ENCODE results near the gene MED29. TPM values are rescaled to one million over a fixed set of nuclear protein-coding genes. Genes with fewer than 3 reads are reported as not detected.

Gene MED29
- total and polyA plus RNA-seq, 3 donors from 2014 or later, result 38.9 to 53.5 (median 46.1) TPM

DNA sequence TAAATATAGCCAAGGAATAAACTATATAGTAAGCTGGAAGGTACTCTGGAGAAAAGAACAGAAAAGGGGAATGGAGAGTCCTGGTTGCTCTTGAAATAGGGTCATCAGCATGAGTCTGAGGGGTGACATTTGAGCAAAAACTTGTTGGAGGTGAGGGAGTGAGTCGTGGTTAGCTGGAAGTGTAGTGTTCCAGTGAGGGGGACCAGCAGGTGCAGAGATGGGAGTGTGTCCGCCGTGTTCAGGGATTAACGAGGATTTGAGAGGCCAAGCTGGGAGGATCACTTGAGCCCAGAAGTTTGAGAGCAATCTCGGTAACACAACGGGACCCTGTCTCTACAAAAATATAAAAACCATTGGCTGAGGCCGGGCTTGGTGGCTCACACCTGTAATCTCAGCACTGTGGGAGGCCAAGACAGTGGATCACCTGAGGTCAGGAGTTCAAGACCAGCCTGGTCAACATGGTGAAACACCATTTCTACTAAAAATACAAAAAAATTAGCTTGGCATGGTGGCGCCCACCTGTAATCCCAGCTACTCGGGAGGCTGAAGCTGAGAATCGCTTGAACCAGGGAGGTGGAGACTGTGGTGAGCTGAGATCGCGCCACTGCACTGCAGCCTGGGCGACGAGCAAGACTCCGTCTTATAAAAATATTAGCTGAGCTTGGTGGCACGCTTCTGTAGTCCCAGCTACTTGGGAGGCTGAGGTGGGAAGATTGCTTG, 55.3 kb downstream of the MED29 start:
- intact Hi-C loops (cut with DNase I; ENCODE audit: low total_unique reads), result no loop called here
- no peaks in the 10 kb centered on the region for H3K9me3 ChIP-seq
- H3K27ac ChIP-seq, result peak overlapping the region in 1 of 2 donors; percentile 97
- H3K4me3 ChIP-seq, result peak overlapping the region; percentile 81 to 94
- no peak for TF ChIP-seq POLR2A (IDR thresholded peaks at IDR 0.05)
- TF ChIP-seq, protein P1, sequence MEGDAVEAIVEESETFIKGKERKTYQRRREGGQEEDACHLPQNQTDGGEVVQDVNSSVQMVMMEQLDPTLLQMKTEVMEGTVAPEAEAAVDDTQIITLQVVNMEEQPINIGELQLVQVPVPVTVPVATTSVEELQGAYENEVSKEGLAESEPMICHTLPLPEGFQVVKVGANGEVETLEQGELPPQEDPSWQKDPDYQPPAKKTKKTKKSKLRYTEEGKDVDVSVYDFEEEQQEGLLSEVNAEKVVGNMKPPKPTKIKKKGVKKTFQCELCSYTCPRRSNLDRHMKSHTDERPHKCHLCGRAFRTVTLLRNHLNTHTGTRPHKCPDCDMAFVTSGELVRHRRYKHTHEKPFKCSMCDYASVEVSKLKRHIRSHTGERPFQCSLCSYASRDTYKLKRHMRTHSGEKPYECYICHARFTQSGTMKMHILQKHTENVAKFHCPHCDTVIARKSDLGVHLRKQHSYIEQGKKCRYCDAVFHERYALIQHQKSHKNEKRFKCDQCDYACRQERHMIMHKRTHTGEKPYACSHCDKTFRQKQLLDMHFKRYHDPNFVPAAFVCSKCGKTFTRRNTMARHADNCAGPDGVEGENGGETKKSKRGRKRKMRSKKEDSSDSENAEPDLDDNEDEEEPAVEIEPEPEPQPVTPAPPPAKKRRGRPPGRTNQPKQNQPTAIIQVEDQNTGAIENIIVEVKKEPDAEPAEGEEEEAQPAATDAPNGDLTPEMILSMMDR (IDR thresholded peaks at IDR 0.05), result no peak
- no peaks in the 10 kb centered on the region for H3K27me3 ChIP-seq
- H3K4me1 ChIP-seq, result peaks cover 26% of the 10 kb centered on the region
- DNase-seq, result no peak
- 77 to 79% methylated on average over 16 of the region's 16 CpGs for WGBS, 2 donors
- no peaks in the 10 kb centered on the region for H3K36me3 ChIP-seq (ENCODE audit: low read depth, missing control alignments)

DNA sequence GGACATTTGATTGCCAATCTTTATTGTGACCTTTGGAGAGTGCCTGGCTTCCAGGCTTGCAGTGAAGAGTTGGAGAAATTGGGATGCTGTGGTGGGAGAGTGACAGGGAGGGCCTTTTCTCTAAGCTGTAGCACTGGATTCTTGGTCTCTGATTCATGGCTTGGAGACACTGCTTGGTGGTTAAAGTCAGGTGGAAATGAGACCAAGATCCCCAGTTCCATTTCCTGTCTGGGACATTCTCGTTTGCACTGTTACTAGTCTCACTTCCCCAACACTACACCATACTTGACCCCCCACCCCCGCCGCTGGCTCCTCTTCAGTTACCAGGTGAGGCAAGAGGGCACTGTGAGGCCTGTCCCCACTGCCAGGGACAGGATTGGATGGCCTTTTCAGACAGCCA, 57.1 kb downstream of the MED29 start:
- no peaks in the 10 kb centered on the region for H3K36me3 ChIP-seq (ENCODE audit: low read depth, missing control alignments)
- H3K9me3 ChIP-seq, result no peaks in the 10 kb centered on the region
- H3K4me1 ChIP-seq, result peaks cover 33% of the 10 kb centered on the region
- H3K4me3 ChIP-seq, result no peak overlapping the region
- no peaks in the 10 kb centered on the region for H3K27me3 ChIP-seq
- DNase-seq, result no peak
- H3K27ac ChIP-seq, result no peak overlapping the region
- no peak for TF ChIP-seq POLR2A (IDR thresholded peaks at IDR 0.05)
- TF ChIP-seq, protein P1 (IDR thresholded peaks at IDR 0.05), result no peak
- WGBS, 2 donors, result 70 to 77% methylated on average over 3 of the region's 3 CpGs
- intact Hi-C loops (cut with DNase I; ENCODE audit: low total_unique reads), result no loop called here

DNA sequence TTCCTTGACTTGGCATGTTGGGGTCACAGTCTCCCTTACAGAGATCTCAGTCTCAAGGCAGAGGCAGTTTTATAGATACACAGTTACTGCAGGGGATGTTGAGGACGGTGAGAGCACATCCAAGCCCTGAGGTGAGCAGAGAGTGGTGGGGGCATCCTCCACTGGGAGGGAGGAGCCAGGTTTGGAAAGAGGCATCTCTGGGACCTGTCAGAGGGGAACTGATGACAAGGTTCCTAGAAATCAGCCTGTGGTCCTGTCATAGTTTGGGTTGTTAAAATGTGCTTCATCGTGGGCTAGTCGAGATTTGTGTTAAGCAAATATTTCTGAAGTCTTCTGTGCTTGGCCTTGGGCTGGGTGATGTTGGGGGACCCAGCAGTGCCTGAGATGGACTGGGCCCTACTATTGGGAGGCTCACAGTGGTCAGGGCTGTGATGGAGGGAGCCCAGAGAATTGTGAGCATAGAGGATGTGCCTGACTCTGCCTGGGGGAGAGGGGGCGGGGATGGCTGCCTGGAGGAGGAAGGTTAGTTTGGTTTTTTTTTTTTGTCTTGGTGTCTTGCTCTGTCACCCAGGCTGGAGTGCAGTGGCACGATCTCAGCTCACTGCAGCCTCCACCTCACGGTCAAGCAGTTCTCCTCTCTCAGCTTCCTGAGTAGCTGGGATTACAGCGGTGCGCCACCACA, 58.1 kb downstream of the MED29 start:
- Histone ChIP-seq H3K27ac (no peak overlapping the region), H3K4me3 (no peak overlapping the region), H3K4me1 (peaks cover 33% of the 10 kb centered on the region), H3K36me3 (ENCODE audit: low read depth, missing control alignments) (no peaks in the 10 kb centered on the region), H3K9me3 (no peaks in the 10 kb centered on the region), H3K27me3 (no peaks in the 10 kb centered on the region)
- WGBS, 2 donors, result 67 to 82% methylated on average over 8 of the region's 8 CpGs
- no peak for DNase-seq
- TF ChIP-seq POLR2A (IDR thresholded peaks at IDR 0.05), result no peak
- TF ChIP-seq, protein P1 (IDR thresholded peaks at IDR 0.05), result no peak
- intact Hi-C loops (cut with DNase I; ENCODE audit: low total_unique reads), result no loop called here

Small RNAs within 50 kb of the gene (microRNA-seq; reads per million reads assigned to microRNA genes)
- 0 to 0.70 reads per million in 2 donors for gene MIR4530 (ENCODE audit: borderline number of aligned reads in 2 of 2, borderline replicate concordance in 1 of 2)

Small RNAs within 50 kb of the gene (small RNA-seq; reads per million reads assigned to genes)
- 0 reads per million in 2 donors for gene AC011445.2
- gene MIR4530, result 0 reads per million in 2 donors
- gene RN7SL566P, result 0 reads per million in 2 donors

Other genes with a start within 250 kb of the MED29 start
- gene NCCRP1, start 194.4 kb upstream of the MED29 start, total RNA-seq, result 1 to 10 TPM; 1.1 to 1.3 TPM
- 0.73 TPM for gene NCCRP1, start 194.4 kb upstream of the MED29 start, polyA plus RNA-seq (ENCODE audit: insufficient read depth, low read depth, low replicate concordance)
- 100 to 1,000 TPM in 1 of 2 donors, 10 to 100 TPM in 1; 98.0 to 192 TPM for gene SYCN, start 187.1 kb upstream of the MED29 start, total RNA-seq
- 36.5 TPM for gene SYCN, start 187.1 kb upstream of the MED29 start, polyA plus RNA-seq (ENCODE audit: insufficient read depth, low read depth, low replicate concordance)
- not detected for gene IFNL3, start 146.4 kb upstream of the MED29 start, total RNA-seq
- not detected for gene IFNL3, start 146.4 kb upstream of the MED29 start, polyA plus RNA-seq (ENCODE audit: insufficient read depth, low read depth, low replicate concordance)
- not detected for gene IFNL4, start 142.5 kb upstream of the MED29 start, total RNA-seq
- not detected for gene IFNL4, start 142.5 kb upstream of the MED29 start, polyA plus RNA-seq (ENCODE audit: insufficient read depth, low read depth, low replicate concordance)
- gene IFNL2, start 123.0 kb upstream of the MED29 start, total RNA-seq, result under 1 TPM in 1 of 2 donors, not detected in 1; 0.43 TPM
- gene IFNL2, start 123.0 kb upstream of the MED29 start, polyA plus RNA-seq (ENCODE audit: insufficient read depth, low read depth, low replicate concordance), result not detected
- not detected for gene IFNL1, start 95.0 kb upstream of the MED29 start, total RNA-seq
- not detected for gene IFNL1, start 95.0 kb upstream of the MED29 start, polyA plus RNA-seq (ENCODE audit: insufficient read depth, low read depth, low replicate concordance)
- 1 to 10 TPM; 3.5 to 4.0 TPM for gene LRFN1, start 70.5 kb upstream of the MED29 start, total RNA-seq
- 1.4 TPM for gene LRFN1, start 70.5 kb upstream of the MED29 start, polyA plus RNA-seq (ENCODE audit: insufficient read depth, low read depth, low replicate concordance)
- 1 to 10 TPM; 2.4 to 3.7 TPM for gene GMFG, start 55.3 kb upstream of the MED29 start, total RNA-seq
- gene GMFG, start 55.3 kb upstream of the MED29 start, polyA plus RNA-seq (ENCODE audit: insufficient read depth, low read depth, low replicate concordance), result 19.5 TPM
- 100 to 1,000 TPM; 228 to 276 TPM for gene SAMD4B, start 49.0 kb upstream of the MED29 start, total RNA-seq
- gene SAMD4B, start 49.0 kb upstream of the MED29 start, polyA plus RNA-seq (ENCODE audit: insufficient read depth, low read depth, low replicate concordance), result 159 TPM
- 10 to 100 TPM; 70.7 to 74.6 TPM for gene PAF1, start 272 bp upstream of the MED29 start, total RNA-seq
- gene PAF1, start 272 bp upstream of the MED29 start, polyA plus RNA-seq (ENCODE audit: insufficient read depth, low read depth, low replicate concordance), result 154 TPM
- 10 to 100 TPM; 46.4 to 90.9 TPM for gene ZFP36, start 15.5 kb downstream of the MED29 start, total RNA-seq
- 77.7 TPM for gene ZFP36, start 15.5 kb downstream of the MED29 start, polyA plus RNA-seq (ENCODE audit: insufficient read depth, low read depth, low replicate concordance)
- gene PLEKHG2, start 21.3 kb downstream of the MED29 start, total RNA-seq, result 10 to 100 TPM; 22.6 to 32.8 TPM
- 29.2 TPM for gene PLEKHG2, start 21.3 kb downstream of the MED29 start, polyA plus RNA-seq (ENCODE audit: insufficient read depth, low read depth, low replicate concordance)
- gene RPS16, start 44.6 kb downstream of the MED29 start, total RNA-seq, result 1,000 to 10,000 TPM in 1 of 2 donors, 100 to 1,000 TPM in 1; 628 to 1,122 TPM
- gene RPS16, start 44.6 kb downstream of the MED29 start, polyA plus RNA-seq (ENCODE audit: insufficient read depth, low read depth, low replicate concordance), result 1,146 TPM
- 100 to 1,000 TPM; 363 to 366 TPM for gene SUPT5H, start 54.2 kb downstream of the MED29 start, total RNA-seq
- 359 TPM for gene SUPT5H, start 54.2 kb downstream of the MED29 start, polyA plus RNA-seq (ENCODE audit: insufficient read depth, low read depth, low replicate concordance)
- 10 to 100 TPM; 80.6 to 96.1 TPM for gene TIMM50, start 89.5 kb downstream of the MED29 start, total RNA-seq
- gene TIMM50, start 89.5 kb downstream of the MED29 start, polyA plus RNA-seq (ENCODE audit: insufficient read depth, low read depth, low replicate concordance), result 130 TPM
- 1 to 10 TPM; 4.5 to 6.5 TPM for gene DLL3, start 107.6 kb downstream of the MED29 start, total RNA-seq
- gene DLL3, start 107.6 kb downstream of the MED29 start, polyA plus RNA-seq (ENCODE audit: insufficient read depth, low read depth, low replicate concordance), result 1.6 TPM
- gene SELENOV, start 123.8 kb downstream of the MED29 start, total RNA-seq, result 10 to 100 TPM in 1 of 2 donors, 1 to 10 TPM in 1; 2.5 to 10.8 TPM
- 19.7 TPM for gene SELENOV, start 123.8 kb downstream of the MED29 start, polyA plus RNA-seq (ENCODE audit: insufficient read depth, low read depth, low replicate concordance)
- 10 to 100 TPM in 1 of 2 donors, 1 to 10 TPM in 1; 9.2 to 12.2 TPM for gene EID2B, start 141.5 kb downstream of the MED29 start, total RNA-seq
- gene EID2B, start 141.5 kb downstream of the MED29 start, polyA plus RNA-seq (ENCODE audit: insufficient read depth, low read depth, low replicate concordance), result 6.6 TPM
- 10 to 100 TPM; 23.9 to 26.7 TPM for gene EID2, start 148.8 kb downstream of the MED29 start, total RNA-seq
- gene EID2, start 148.8 kb downstream of the MED29 start, polyA plus RNA-seq (ENCODE audit: insufficient read depth, low read depth, low replicate concordance), result 15.0 TPM
- gene LGALS13, start 211.1 kb downstream of the MED29 start, total RNA-seq, result not detected
- not detected for gene LGALS13, start 211.1 kb downstream of the MED29 start, polyA plus RNA-seq (ENCODE audit: insufficient read depth, low read depth, low replicate concordance)

Data from testis (tissue), 3 donors.